Keratinocyte (primary cell): Measurements from ENCODE around the gene IGFLR1. TPM values are rescaled to one million over a fixed set of nuclear protein-coding genes. Genes with fewer than 3 reads are reported as not detected.

ENCODE experiments used
- DNase-seq: peaks from one replicate; pipeline ENCODE4 v3.0.0-alpha.2; 2011; ENCODE audit warnings: low read depth, missing footprints, low spot score
- FAIRE-seq: peaks from 2 replicates; lab custom pipeline; 2011; peaks lifted over from hg19 to GRCh38; lab: Jason Lieb, UNC
- H2AFZ ChIP-seq: 2 replicates; pipeline ENCODE4 v1.6.0; 2012; ENCODE audit warnings: low read length, control low read depth, inconsistent platforms; ENCODE audit not compliant: control insufficient read depth
- H3K27ac ChIP-seq: 2 replicates; pipeline ENCODE4 v1.5.1; 2011; ENCODE audit warnings: low read length; ENCODE audit not compliant: control insufficient read depth, insufficient read depth
- H3K27me3 ChIP-seq: 3 replicates; pipeline ENCODE4 v1.6.0; 2011; ENCODE audit warnings: low read length; ENCODE audit not compliant: control insufficient read depth, insufficient read depth; ENCODE audit errors: extremely low read depth
- H3K36me3 ChIP-seq, 2 experiments: 2 replicates in 1 of 2; 3 replicates in 1 of 2; pipeline ENCODE4 v1.5.1; 2011; ENCODE audit warnings: low read length in 2 of 2, mild to moderate bottlenecking in 1 of 2; ENCODE audit not compliant: control insufficient read depth in 2 of 2, insufficient read depth in 2 of 2; ENCODE audit errors: extremely low read depth in 1 of 2
- H3K4me1 ChIP-seq: 3 replicates; pipeline ENCODE4 v1.5.1; 2011; ENCODE audit warnings: low read length; ENCODE audit not compliant: control insufficient read depth, insufficient read depth; ENCODE audit errors: extremely low read depth
- H3K4me2 ChIP-seq: 3 replicates; pipeline ENCODE4 v1.6.0; 2011; ENCODE audit warnings: low read depth, low read length; ENCODE audit not compliant: control insufficient read depth, insufficient read depth; ENCODE audit errors: extremely low read depth
- H3K4me3 ChIP-seq, 3 experiments: fragments of 200-600 bp in 1 of 3; sonication (generic) in 1 of 3; 2 replicates in 2 of 3; 3 replicates in 1 of 3; pipeline ENCODE4 v1.5.1; 2011 to 2016; ENCODE audit warnings: low read length in 3 of 3, mild to moderate bottlenecking in 3 of 3, control low read depth in 2 of 3, inconsistent platforms in 1 of 3, low read depth in 1 of 3, mixed read lengths in 1 of 3, mixed run types in 1 of 3, moderate library complexity in 1 of 3; ENCODE audit not compliant: control insufficient read depth in 2 of 3, insufficient read depth in 2 of 3; ENCODE audit errors: extremely low read depth in 1 of 3
- H3K79me2 ChIP-seq: 2 replicates; pipeline ENCODE4 v1.6.0; 2012; ENCODE audit warnings: low read length; ENCODE audit not compliant: control insufficient read depth, insufficient read depth
- H3K9ac ChIP-seq: 3 replicates; pipeline ENCODE4 v1.6.0; 2011; ENCODE audit warnings: low read length; ENCODE audit not compliant: control insufficient read depth, insufficient read depth; ENCODE audit errors: extremely low read depth
- H3K9me1 ChIP-seq: 3 replicates; pipeline ENCODE4 v1.6.0; 2011; ENCODE audit warnings: low read length; ENCODE audit not compliant: control insufficient read depth, insufficient read depth; ENCODE audit errors: extremely low read depth
- H3K9me3 ChIP-seq: 2 replicates; pipeline ENCODE4 v1.5.1; 2012; ENCODE audit warnings: low read depth, low read length; ENCODE audit not compliant: control insufficient read depth
- H4K20me1 ChIP-seq: 3 replicates; pipeline ENCODE4 v1.6.0; 2011; ENCODE audit warnings: low read length; ENCODE audit not compliant: control insufficient read depth, insufficient read depth; ENCODE audit errors: extremely low read depth
- EZH2 ChIP-seq: IDR thresholded peaks from one replicate; pipeline ENCODE4 v1.6.1; 2012; ENCODE audit warnings: inconsistent platforms, mild to moderate bottlenecking, low read length, moderate library complexity
- dilution Hi-C: fragments of 300-500 bp; cut with MboI; formaldehyde crosslinking; loops from one replicate; pipeline ENCODE4 v1.7.0; 2020; ENCODE audit warnings: low sequenced_read_pairs; ENCODE audit not compliant: extremely low pct_ligation_motif_present
- polyA plus RNA-seq, 5 experiments: library from polyadenylated mRNA; depleted of rRNA in 3 of 5; stranded (reverse) in 3 of 5; stranded (forward) in 1 of 5; unstranded in 1 of 5; fragments of >200 nt; gene quantifications; 1 replicate in 1 of 5; 2 replicates in 3 of 5; 3 replicates in 1 of 5; pipeline versions ENCODE4 v1.2.1 to v1.2.3, GENCODE V29; 2011 to 2012; ENCODE audit warnings: missing spikeins in 2 of 5, low read depth in 1 of 5, low replicate concordance in 1 of 5
- TF ChIP-seq, protein P1 (sequence below), 3 experiments: IDR thresholded peaks in 1 of 3; conservative IDR thresholded peaks in 1 of 3; optimal IDR thresholded peaks in 1 of 3; 2 replicates in 2 of 3; 3 replicates in 1 of 3; pipeline versions ENCODE3 to v1.5.1; 2011; ENCODE audit warnings: low read length in 3 of 3, mild to moderate bottlenecking in 3 of 3, moderate library complexity in 2 of 3, control low read depth in 1 of 3, inconsistent platforms in 1 of 3; ENCODE audit not compliant: insufficient read depth in 2 of 3; ENCODE audit errors: extremely low read depth in 1 of 3

IGFLR1 gene
- polyA plus RNA-seq, 1 donor (not counting 4 experiments of a cell fraction or from before 2014, with no cell fraction given): 0.34 TPM

DNA sequence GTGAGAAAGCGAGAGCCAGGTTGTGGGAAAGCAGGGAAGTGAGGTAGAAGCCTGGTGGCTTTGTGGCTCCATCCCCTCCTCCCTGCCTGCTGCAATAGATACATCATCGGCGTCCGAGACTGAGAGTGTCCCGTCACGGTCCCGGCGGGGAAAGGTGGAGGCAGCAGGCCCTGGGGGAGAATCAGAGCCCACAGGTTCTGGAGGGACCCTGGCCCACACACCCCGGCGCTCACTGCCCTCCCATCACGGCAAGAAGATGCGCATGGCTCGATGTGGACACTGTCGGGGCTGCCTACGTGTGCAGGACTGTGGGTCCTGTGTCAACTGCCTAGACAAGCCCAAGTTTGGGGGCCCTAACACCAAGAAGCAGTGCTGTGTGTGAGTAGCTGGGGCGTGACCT is 19.4 kb downstream of the IGFLR1 start:
- Histone ChIP-seq H3K9me1 (no peaks in the 10 kb centered on the region), H3K36me3 (peaks cover 49 to 50% of the 10 kb centered on the region in 2 experiments), H3K9ac (no peak overlapping the region), H3K4me3 (no peak overlapping the region), H3K27me3 (no peaks in the 10 kb centered on the region), H2AFZ (no peak overlapping the region), H4K20me1 (peaks cover 4% of the 10 kb centered on the region), H3K4me1 (peaks cover 8% of the 10 kb centered on the region), H3K4me2 (no peak overlapping the region), H3K9me3 (no peaks in the 10 kb centered on the region), H3K27ac (no peak overlapping the region), H3K79me2 (peaks cover 47% of the 10 kb centered on the region)
- dilution Hi-C loops: no loop called here
- DNase-seq (no peak), FAIRE-seq (no peak)
- TF ChIP-seq, protein P1, sequence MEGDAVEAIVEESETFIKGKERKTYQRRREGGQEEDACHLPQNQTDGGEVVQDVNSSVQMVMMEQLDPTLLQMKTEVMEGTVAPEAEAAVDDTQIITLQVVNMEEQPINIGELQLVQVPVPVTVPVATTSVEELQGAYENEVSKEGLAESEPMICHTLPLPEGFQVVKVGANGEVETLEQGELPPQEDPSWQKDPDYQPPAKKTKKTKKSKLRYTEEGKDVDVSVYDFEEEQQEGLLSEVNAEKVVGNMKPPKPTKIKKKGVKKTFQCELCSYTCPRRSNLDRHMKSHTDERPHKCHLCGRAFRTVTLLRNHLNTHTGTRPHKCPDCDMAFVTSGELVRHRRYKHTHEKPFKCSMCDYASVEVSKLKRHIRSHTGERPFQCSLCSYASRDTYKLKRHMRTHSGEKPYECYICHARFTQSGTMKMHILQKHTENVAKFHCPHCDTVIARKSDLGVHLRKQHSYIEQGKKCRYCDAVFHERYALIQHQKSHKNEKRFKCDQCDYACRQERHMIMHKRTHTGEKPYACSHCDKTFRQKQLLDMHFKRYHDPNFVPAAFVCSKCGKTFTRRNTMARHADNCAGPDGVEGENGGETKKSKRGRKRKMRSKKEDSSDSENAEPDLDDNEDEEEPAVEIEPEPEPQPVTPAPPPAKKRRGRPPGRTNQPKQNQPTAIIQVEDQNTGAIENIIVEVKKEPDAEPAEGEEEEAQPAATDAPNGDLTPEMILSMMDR (optimal IDR thresholded peaks at IDR 0.05 in 1 of 3, IDR thresholded peaks at IDR 0.05 in 1 of 3, conservative IDR thresholded peaks at IDR 0.05 in 1 of 3; ENCODE audit: extremely low read depth in 1 of 3, insufficient read depth in 2 of 3, low read length in 3 of 3): no peak
- no peak for TF ChIP-seq EZH2

DNA sequence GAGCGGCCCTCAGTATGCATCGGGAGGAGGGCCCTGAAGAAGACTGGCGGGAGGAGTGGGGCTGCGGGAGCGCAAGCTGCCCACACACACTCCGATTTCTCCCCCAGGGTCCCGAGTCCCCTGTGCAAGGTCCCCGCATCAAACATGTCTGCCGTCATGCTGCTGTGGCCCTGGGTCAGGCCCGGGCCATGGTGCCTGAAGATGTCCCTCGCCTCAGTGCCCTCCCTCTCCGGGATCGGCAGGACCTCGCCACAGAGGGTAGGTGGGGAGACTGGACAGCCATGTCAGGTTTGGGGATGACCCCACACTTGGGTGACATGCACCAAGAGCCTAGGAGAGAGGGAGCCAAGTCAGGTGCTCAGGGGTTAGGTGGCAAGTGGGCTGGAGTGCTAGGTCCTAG is 19.8 kb downstream of the IGFLR1 start:
- Histone ChIP-seq H3K4me1 (peaks cover 8% of the 10 kb centered on the region), H3K27ac (no peak overlapping the region), H3K27me3 (no peaks in the 10 kb centered on the region), H3K4me2 (no peak overlapping the region), H3K9me1 (no peaks in the 10 kb centered on the region), H3K9ac (no peak overlapping the region), H3K9me3 (no peaks in the 10 kb centered on the region), H3K36me3 (peaks cover 46 to 49% of the 10 kb centered on the region in 2 experiments), H3K79me2 (peaks cover 47% of the 10 kb centered on the region), H3K4me3 (no peak overlapping the region), H4K20me1 (peaks cover 4% of the 10 kb centered on the region), H2AFZ (no peak overlapping the region)
- no peak for FAIRE-seq
- TF ChIP-seq, protein P1 (optimal IDR thresholded peaks at IDR 0.05 in 1 of 3, IDR thresholded peaks at IDR 0.05 in 1 of 3, conservative IDR thresholded peaks at IDR 0.05 in 1 of 3; ENCODE audit: extremely low read depth in 1 of 3, insufficient read depth in 2 of 3, low read length in 3 of 3): no peak
- no peak for TF ChIP-seq EZH2
- DNase-seq: no peak
- dilution Hi-C loops: no loop called here
